HG02943 (cell line): Measurements from ENCODE around the gene PAQR4.

Experiments used
- ATAC-seq: cut with Tn5 transposase; IDR thresholded peaks from one replicate; pipeline ENCODE4 v1.9.1; 2021; ENCODE audit warnings: mild to moderate bottlenecking, low read depth, moderate library complexity; ENCODE audit not compliant: unreplicated experiment

The PAQR4 gene

GRCh38 chr16:3000540-3000939 is 31.4 kb downstream of the PAQR4 start:
- ATAC-seq, result no peak

GRCh38 chr16:3001316-3001715 is 32.2 kb downstream of the PAQR4 start:
- no peak for ATAC-seq

GRCh38 chr16:3003582-3004270 is 34.6 kb downstream of the PAQR4 start:
- peak; percentile 81 for ATAC-seq

GRCh38 chr16:3004319-3004718 is 35.2 kb downstream of the PAQR4 start:
- peak; percentile 18 for ATAC-seq

- no peak for ATAC-seq
Observed at GRCh38 chr16:3004781-3005284, 35.7 kb downstream of the PAQR4 start.

- ATAC-seq, result no peak
Observed at GRCh38 chr16:3007059-3007956, 38.2 kb downstream of the PAQR4 start.

- no peak for ATAC-seq
Observed at GRCh38 chr16:3007957-3008689, 39.0 kb downstream of the PAQR4 start.

GRCh38 chr16:3008690-3009037 is 39.5 kb downstream of the PAQR4 start:
- ATAC-seq, result no peak

GRCh38 chr16:3009568-3010390 is 40.6 kb downstream of the PAQR4 start:
- no peak for ATAC-seq

- no peak for ATAC-seq
Observed at GRCh38 chr16:3010510-3010909, 41.4 kb downstream of the PAQR4 start.

GRCh38 chr16:3012246-3012645 is 43.1 kb downstream of the PAQR4 start:
- no peak for ATAC-seq

- no peak for ATAC-seq
Observed at GRCh38 chr16:3012828-3013420, 43.8 kb downstream of the PAQR4 start, which contains the start of gene CLDN9. Gene CLDN9 (plus strand): TSS chr16:3012923. CDS start chr16:3013363, 440 bp downstream.

GRCh38 chr16:3013491-3013951 is 44.4 kb downstream of the PAQR4 start:
- ATAC-seq, result no peak

- ATAC-seq, result no peak
Observed at GRCh38 chr16:3013998-3014690, 45.0 kb downstream of the PAQR4 start.

- ATAC-seq, result no peak
Observed at GRCh38 chr16:3014971-3015370, 45.8 kb downstream of the PAQR4 start.

- no peak for ATAC-seq
Observed at GRCh38 chr16:3015865-3016521, 46.8 kb downstream of the PAQR4 start.

GRCh38 chr16:3017344-3017743 is 48.2 kb downstream of the PAQR4 start:
- ATAC-seq, result no peak

GRCh38 chr16:3017794-3018506 is 48.8 kb downstream of the PAQR4 start, which contains the start of gene CLDN6:
Gene CLDN6 (minus strand): TSS chr16:3018183. CDS start chr16:3016021, 2,162 bp downstream.
- no peak for ATAC-seq
